SK-N-SH treated with all-trans-retinoic acid at 6 μM for 48 hours (cell line): ENCODE results near the gene SCGB3A1.

Experiments used
- ATAC-seq: fragments of 200-7000 bp; cut with Tn5 transposase; 3 replicates; pipeline ENCODE4 v1.9.1; 2020; ENCODE audit warnings: mild to moderate bottlenecking, moderate library complexity
- ARNTL ChIP-seq: fragments of 450-650 bp; formaldehyde crosslinking; IDR thresholded peaks from 2 replicates; pipeline ENCODE4 v1.5.0; 2020; ENCODE audit warnings: low read depth, mild to moderate bottlenecking, moderate library complexity, borderline replicate concordance
- BACH2 ChIP-seq: fragments of 250-450 bp; sonication (Bioruptor Pico); IDR thresholded peaks from 2 replicates; pipeline ENCODE4 v1.9.0; 2021; ENCODE audit warnings: mild to moderate bottlenecking, borderline replicate concordance
- CSDC2 ChIP-seq: fragments of 250-450 bp; sonication (Bioruptor Pico); IDR thresholded peaks from 2 replicates; pipeline ENCODE4 v1.5.0; 2020; ENCODE audit warnings: mild to moderate bottlenecking, moderate library complexity
- ESRRG ChIP-seq: fragments of 250-450 bp; sonication (Bioruptor Pico); IDR thresholded peaks from 2 replicates; pipeline ENCODE4 v1.6.1; 2021; ENCODE audit warnings: mild to moderate bottlenecking
- GLIS3 ChIP-seq: fragments of 250-450 bp; sonication (Bioruptor Pico); IDR thresholded peaks from 2 replicates; pipeline ENCODE4 v1.5.0; 2020; ENCODE audit warnings: mild to moderate bottlenecking, moderate library complexity
- ISL1 ChIP-seq: fragments of 250-450 bp; sonication (Bioruptor Pico); IDR thresholded peaks from 2 replicates; pipeline ENCODE4 v2.1.2; 2022; ENCODE audit warnings: mild to moderate bottlenecking, moderate library complexity
- OSR1 ChIP-seq: fragments of 250-450 bp; sonication (Bioruptor Pico); IDR thresholded peaks from 2 replicates; pipeline ENCODE4 v1.8.0; 2022; ENCODE audit warnings: moderate library complexity, mild to moderate bottlenecking, inconsistent platforms
- PPARA ChIP-seq: fragments of 250-450 bp; sonication (Bioruptor Pico); IDR thresholded peaks from 2 replicates; pipeline ENCODE4 v1.5.0; 2020; ENCODE audit warnings: mild to moderate bottlenecking, borderline replicate concordance
- SNAI2 ChIP-seq: fragments of 250-450 bp; sonication (Bioruptor Pico); IDR thresholded peaks from 2 replicates; pipeline ENCODE4 v1.5.0; 2020; ENCODE audit warnings: mild to moderate bottlenecking, moderate library complexity
- TCF4 ChIP-seq: fragments of 250-450 bp; sonication (Bioruptor Pico); IDR thresholded peaks from 2 replicates; pipeline ENCODE4 v1.8.0; 2021; ENCODE audit warnings: mild to moderate bottlenecking, moderate library complexity, borderline replicate concordance
- ZC3H10 ChIP-seq: fragments of 250-450 bp; sonication (Bioruptor Pico); IDR thresholded peaks from 2 replicates; pipeline ENCODE4 v1.5.1; 2021; ENCODE audit warnings: mild to moderate bottlenecking, moderate library complexity
- ZFP30 ChIP-seq: fragments of 450-650 bp; formaldehyde crosslinking; IDR thresholded peaks from 2 replicates; pipeline ENCODE4 v1.5.0; 2022; ENCODE audit warnings: mild to moderate bottlenecking, moderate library complexity
- ZNF70 ChIP-seq: fragments of 450-650 bp; formaldehyde crosslinking; IDR thresholded peaks from 2 replicates; pipeline ENCODE4 v1.5.0; 2020; ENCODE audit warnings: mild to moderate bottlenecking, moderate library complexity
- ZNF8 ChIP-seq: fragments of 450-650 bp; formaldehyde crosslinking; IDR thresholded peaks from 2 replicates; pipeline ENCODE4 v1.5.0; 2020; ENCODE audit warnings: mild to moderate bottlenecking, moderate library complexity
- TF ChIP-seq, protein P1 (sequence below): fragments of 250-450 bp; sonication (Bioruptor Pico); IDR thresholded peaks from 2 replicates; pipeline ENCODE4 v1.5.1; 2020; ENCODE audit warnings: low read depth, mild to moderate bottlenecking, moderate library complexity
- TF ChIP-seq, protein P2 (sequence below): fragments of 250-450 bp; sonication (Bioruptor Pico); IDR thresholded peaks from 2 replicates; pipeline ENCODE4 v1.5.0; 2020; ENCODE audit warnings: mild to moderate bottlenecking, moderate library complexity
- TF ChIP-seq, protein P3 (sequence below): fragments of 250-450 bp; sonication (Bioruptor Pico); IDR thresholded peaks from 2 replicates; pipeline ENCODE4 v1.8.0; 2020; ENCODE audit warnings: mild to moderate bottlenecking, moderate library complexity, borderline replicate concordance

The SCGB3A1 gene

DNA sequence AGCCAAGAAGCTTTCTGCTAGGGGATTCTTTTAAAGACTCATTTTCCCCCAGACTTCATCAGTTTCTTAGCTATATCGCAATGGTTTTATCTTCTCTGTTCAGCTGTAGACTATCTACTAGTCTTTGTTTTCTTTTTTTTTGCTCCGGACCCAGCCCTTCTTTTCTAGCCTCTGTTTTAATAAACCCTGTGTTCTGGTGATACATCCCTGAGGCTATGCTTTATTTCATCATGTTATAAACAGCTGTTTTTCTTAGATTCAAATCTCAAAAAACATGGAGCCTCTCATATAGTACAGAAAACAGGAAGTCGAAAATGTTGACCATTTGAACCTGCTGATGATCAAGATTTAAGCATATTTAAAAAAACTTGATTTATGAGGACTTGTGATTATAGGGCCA, 37.8 kb downstream of the SCGB3A1 start (continued):
- TF ChIP-seq ZNF70 (CRISPR knock-in tag) = peak; percentile 90
- TF ChIP-seq, all 23 proteins: peak for 3

DNA sequence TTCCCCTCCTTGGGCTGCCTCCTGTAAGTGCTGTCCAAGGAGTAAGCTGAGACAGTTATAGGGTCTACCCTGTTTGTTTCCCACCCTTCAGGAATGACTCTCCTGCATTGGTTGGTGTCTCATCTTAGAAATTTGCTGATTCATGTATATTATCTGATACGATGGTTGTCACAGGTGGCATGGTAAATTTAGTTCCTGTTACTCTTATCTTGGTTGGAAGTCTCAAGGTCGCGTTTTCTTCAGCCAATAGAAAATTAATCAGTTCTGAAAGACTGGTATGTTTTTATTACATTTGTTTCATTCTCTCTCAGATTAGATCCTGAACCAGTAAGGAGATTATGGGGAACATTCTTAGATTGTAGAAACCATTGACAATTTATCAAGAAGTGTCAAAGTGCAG, 42.7 kb downstream of the SCGB3A1 start:
- TF ChIP-seq, protein P1, sequence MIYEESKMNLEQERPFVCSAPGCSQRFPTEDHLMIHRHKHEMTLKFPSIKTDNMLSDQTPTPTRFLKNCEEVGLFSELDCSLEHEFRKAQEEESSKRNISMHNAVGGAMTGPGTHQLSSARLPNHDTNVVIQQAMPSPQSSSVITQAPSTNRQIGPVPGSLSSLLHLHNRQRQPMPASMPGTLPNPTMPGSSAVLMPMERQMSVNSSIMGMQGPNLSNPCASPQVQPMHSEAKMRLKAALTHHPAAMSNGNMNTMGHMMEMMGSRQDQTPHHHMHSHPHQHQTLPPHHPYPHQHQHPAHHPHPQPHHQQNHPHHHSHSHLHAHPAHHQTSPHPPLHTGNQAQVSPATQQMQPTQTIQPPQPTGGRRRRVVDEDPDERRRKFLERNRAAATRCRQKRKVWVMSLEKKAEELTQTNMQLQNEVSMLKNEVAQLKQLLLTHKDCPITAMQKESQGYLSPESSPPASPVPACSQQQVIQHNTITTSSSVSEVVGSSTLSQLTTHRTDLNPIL (CRISPR knock-in tag) = no peak
- TF ChIP-seq BACH2 (CRISPR knock-in tag) = no peak
- no peak for TF ChIP-seq ISL1 (CRISPR knock-in tag)
- no peak for TF ChIP-seq SNAI2 (CRISPR knock-in tag)
- no peak for TF ChIP-seq ZFP30
- no peak for TF ChIP-seq OSR1 (CRISPR knock-in tag)
- TF ChIP-seq CSDC2 (CRISPR knock-in tag) = no peak
- TF ChIP-seq ZNF8 (CRISPR knock-in tag) = no peak
- TF ChIP-seq ZC3H10 (CRISPR knock-in tag) = no peak
- no peak for TF ChIP-seq ZNF70 (CRISPR knock-in tag)
- TF ChIP-seq, all 23 proteins: peak for 0
- ATAC-seq = no peak

DNA sequence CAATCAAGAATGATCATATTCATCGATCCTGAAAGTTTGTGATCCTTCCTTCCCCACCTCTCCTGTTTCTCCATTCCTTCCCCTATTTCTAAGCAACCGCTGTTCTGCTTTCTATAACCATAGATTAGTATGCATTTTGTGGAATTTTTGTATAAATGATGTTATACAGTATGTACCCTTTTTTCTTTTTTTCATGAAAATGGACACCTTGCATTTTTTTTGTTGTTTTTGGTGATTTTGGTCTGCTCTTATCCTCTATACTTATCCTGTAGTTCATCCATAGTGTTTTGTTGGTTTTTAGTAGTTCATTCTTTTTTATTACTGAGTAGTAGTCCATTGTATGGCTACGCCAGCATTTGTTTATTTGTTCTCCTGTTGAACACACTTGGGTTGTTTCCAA, 46.1 kb downstream of the SCGB3A1 start:
- TF ChIP-seq GLIS3 (CRISPR knock-in tag) = no peak
- TF ChIP-seq, protein P2, sequence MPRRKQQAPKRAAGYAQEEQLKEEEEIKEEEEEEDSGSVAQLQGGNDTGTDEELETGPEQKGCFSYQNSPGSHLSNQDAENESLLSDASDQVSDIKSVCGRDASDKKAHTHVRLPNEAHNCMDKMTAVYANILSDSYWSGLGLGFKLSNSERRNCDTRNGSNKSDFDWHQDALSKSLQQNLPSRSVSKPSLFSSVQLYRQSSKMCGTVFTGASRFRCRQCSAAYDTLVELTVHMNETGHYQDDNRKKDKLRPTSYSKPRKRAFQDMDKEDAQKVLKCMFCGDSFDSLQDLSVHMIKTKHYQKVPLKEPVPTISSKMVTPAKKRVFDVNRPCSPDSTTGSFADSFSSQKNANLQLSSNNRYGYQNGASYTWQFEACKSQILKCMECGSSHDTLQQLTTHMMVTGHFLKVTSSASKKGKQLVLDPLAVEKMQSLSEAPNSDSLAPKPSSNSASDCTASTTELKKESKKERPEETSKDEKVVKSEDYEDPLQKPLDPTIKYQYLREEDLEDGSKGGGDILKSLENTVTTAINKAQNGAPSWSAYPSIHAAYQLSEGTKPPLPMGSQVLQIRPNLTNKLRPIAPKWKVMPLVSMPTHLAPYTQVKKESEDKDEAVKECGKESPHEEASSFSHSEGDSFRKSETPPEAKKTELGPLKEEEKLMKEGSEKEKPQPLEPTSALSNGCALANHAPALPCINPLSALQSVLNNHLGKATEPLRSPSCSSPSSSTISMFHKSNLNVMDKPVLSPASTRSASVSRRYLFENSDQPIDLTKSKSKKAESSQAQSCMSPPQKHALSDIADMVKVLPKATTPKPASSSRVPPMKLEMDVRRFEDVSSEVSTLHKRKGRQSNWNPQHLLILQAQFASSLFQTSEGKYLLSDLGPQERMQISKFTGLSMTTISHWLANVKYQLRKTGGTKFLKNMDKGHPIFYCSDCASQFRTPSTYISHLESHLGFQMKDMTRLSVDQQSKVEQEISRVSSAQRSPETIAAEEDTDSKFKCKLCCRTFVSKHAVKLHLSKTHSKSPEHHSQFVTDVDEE (CRISPR knock-in tag) = no peak
- ATAC-seq = no peak

DNA sequence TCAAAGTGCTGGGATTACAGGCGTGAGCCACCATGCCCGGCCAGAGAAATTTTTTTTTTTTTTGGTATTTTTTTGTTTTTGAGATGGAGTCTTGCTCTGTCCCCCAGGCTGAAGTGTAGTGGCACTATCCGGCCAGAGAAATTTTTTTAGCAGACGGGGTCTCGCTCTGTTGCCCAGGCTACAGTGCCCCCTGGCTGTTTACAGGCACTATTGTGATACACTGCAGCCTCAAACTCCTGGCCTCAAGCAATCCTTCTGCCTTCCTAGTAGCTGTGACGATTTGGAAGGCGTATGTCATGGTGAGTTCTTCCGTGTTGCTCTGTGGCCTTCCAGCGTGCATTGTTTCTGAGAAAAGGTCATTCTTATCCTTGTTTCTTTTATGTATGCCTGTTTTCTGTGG, 49.6 kb downstream of the SCGB3A1 start:
- TF ChIP-seq ZC3H10 (CRISPR knock-in tag) = no peak
- TF ChIP-seq, protein P2 (CRISPR knock-in tag) = no peak
- no peak for TF ChIP-seq ARNTL
- TF ChIP-seq, protein P3, sequence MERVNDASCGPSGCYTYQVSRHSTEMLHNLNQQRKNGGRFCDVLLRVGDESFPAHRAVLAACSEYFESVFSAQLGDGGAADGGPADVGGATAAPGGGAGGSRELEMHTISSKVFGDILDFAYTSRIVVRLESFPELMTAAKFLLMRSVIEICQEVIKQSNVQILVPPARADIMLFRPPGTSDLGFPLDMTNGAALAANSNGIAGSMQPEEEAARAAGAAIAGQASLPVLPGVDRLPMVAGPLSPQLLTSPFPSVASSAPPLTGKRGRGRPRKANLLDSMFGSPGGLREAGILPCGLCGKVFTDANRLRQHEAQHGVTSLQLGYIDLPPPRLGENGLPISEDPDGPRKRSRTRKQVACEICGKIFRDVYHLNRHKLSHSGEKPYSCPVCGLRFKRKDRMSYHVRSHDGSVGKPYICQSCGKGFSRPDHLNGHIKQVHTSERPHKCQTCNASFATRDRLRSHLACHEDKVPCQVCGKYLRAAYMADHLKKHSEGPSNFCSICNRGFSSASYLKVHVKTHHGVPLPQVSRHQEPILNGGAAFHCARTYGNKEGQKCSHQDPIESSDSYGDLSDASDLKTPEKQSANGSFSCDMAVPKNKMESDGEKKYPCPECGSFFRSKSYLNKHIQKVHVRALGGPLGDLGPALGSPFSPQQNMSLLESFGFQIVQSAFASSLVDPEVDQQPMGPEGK (CRISPR knock-in tag) = no peak
- TF ChIP-seq GLIS3 (CRISPR knock-in tag) = no peak
- TF ChIP-seq ESRRG (CRISPR knock-in tag) = no peak
- no peak for TF ChIP-seq PPARA (CRISPR knock-in tag)
- no peak for TF ChIP-seq TCF4 (CRISPR knock-in tag)
- ATAC-seq = no peak
